Upper lobe of left lung (tissue), 6 donors: ENCODE measurements around the gene GRK5. TPM values are rescaled to one million over a fixed set of nuclear protein-coding genes. Genes with fewer than 3 reads are reported as not detected.

Source experiments
- ATAC-seq, 2 donors: fragments of 200-7000 bp; cut with Tn5 transposase; one replicate each; pipeline ENCODE4 v1.9.1; 2022; ENCODE audit warnings: mild to moderate bottlenecking in 2 of 2, moderate library complexity in 2 of 2; ENCODE audit not compliant: low FRiP score in 2 of 2
- DNase-seq, 2 donors: peaks; one replicate each; pipeline ENCODE4 v3.0.0-alpha.2; 2019 to 2020
- H3K27ac ChIP-seq, 4 donors: fragments of 200-600 bp; sonication (generic); one replicate each; pipeline ENCODE4 v1.5.1; 2016 to 2019
- H3K27me3 ChIP-seq, 4 donors: fragments of 200-600 bp; sonication (generic); one replicate each; pipeline ENCODE4 v1.5.1; 2017 to 2019
- H3K36me3 ChIP-seq, 4 donors: fragments of 200-600 bp; sonication (generic); one replicate each; pipeline ENCODE4 v1.5.1; 2016 to 2019
- H3K4me1 ChIP-seq, 4 donors: fragments of 200-600 bp; sonication (generic); one replicate each; pipeline ENCODE4 v1.5.1; 2018 to 2019
- H3K4me3 ChIP-seq, 4 donors: fragments of 200-600 bp; sonication (generic); one replicate each; pipeline ENCODE4 v1.5.1; 2017 to 2019; ENCODE audit warnings: mild to moderate bottlenecking in 2 of 4, moderate library complexity in 1 of 4
- H3K9me3 ChIP-seq, 4 donors: fragments of 200-600 bp; sonication (generic); one replicate each; pipeline ENCODE4 v1.5.1; 2018 to 2019
- EP300 ChIP-seq, 4 donors: sonication (generic); formaldehyde crosslinking; IDR thresholded peaks; one replicate each; pipeline ENCODE4 v1.5.1; 2017; ENCODE audit warnings: antibody characterized with exemption in 4 of 4, control low read depth in 2 of 4
- POLR2A ChIP-seq, 4 donors: fragments of 450-650 bp; IDR thresholded peaks; one replicate each; pipeline ENCODE4 v1.5.1; 2016 to 2017; ENCODE audit warnings: antibody characterized with exemption in 4 of 4, mild to moderate bottlenecking in 2 of 4
- POLR2AphosphoS5 ChIP-seq, 2 donors: sonication (generic); formaldehyde crosslinking; IDR thresholded peaks; one replicate each; pipeline ENCODE4 v1.5.1; 2017; ENCODE audit warnings: antibody characterized with exemption in 2 of 2
- WGBS, 2 donors: methylation state at CpG; one replicate each; pipeline ENCODE4 v1.1.5; 2017 to 2018; 5-methylcytosine and 5-hydroxymethylcytosine counted together
- total RNA-seq, 6 donors: library from RNA; depleted of rRNA in 4 of 6; stranded (reverse); fragments of >200 nt in 4 of 6; gene quantifications; one replicate each; pipeline versions ENCODE4 v1.1.0 to v1.2.1, GENCODE V29; 2016 to 2021
- TF ChIP-seq, protein P1 (sequence below), 6 experiments: fragments of 450-650 bp in 4 of 6; fragments of 200-600 bp in 2 of 6; sonication (generic) in 2 of 6; IDR thresholded peaks; one replicate each; pipeline ENCODE4 v1.5.1; 2016 to 2019; ENCODE audit warnings: antibody characterized with exemption in 6 of 6
- donor health status: DM: no; HTN: no; CAD: no; lungs with moderate emphysema.
- donor health status: DM: no; HTN: yes; CAD: no; lungs with severe emphysema.

GRK5 gene
- total RNA-seq, 6 donors from 2014 or later: 38.6 to 80.9 (median 61.1) TPM

GRCh38 chr10:119419931-119420330 is 212.6 kb downstream of the GRK5 start:
- WGBS, 2 donors: 95 to 100% methylated on average over 2 of the region's 2 CpGs
- Histone ChIP-seq H3K36me3 (peaks cover 0 to 44% (median 10%) of the 10 kb centered on the region in 4 donors), H3K9me3 (no peaks in the 10 kb centered on the region), H3K4me1 (peaks cover 5 to 30% (median 14%) of the 10 kb centered on the region in 4 donors), H3K27ac (peak overlapping the region in 1 of 4 donors; percentile 52), H3K4me3 (no peak overlapping the region), H3K27me3 (no peaks in the 10 kb centered on the region)
- no peak for DNase-seq
- no peak for ATAC-seq
- no peak for TF ChIP-seq POLR2A (IDR thresholded peaks at IDR 0.05)
- TF ChIP-seq EP300 (IDR thresholded peaks at IDR 0.05): no peak
- TF ChIP-seq POLR2AphosphoS5 (IDR thresholded peaks at IDR 0.05): no peak
- TF ChIP-seq, protein P1, sequence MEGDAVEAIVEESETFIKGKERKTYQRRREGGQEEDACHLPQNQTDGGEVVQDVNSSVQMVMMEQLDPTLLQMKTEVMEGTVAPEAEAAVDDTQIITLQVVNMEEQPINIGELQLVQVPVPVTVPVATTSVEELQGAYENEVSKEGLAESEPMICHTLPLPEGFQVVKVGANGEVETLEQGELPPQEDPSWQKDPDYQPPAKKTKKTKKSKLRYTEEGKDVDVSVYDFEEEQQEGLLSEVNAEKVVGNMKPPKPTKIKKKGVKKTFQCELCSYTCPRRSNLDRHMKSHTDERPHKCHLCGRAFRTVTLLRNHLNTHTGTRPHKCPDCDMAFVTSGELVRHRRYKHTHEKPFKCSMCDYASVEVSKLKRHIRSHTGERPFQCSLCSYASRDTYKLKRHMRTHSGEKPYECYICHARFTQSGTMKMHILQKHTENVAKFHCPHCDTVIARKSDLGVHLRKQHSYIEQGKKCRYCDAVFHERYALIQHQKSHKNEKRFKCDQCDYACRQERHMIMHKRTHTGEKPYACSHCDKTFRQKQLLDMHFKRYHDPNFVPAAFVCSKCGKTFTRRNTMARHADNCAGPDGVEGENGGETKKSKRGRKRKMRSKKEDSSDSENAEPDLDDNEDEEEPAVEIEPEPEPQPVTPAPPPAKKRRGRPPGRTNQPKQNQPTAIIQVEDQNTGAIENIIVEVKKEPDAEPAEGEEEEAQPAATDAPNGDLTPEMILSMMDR (IDR thresholded peaks at IDR 0.05): no peak

DNA sequence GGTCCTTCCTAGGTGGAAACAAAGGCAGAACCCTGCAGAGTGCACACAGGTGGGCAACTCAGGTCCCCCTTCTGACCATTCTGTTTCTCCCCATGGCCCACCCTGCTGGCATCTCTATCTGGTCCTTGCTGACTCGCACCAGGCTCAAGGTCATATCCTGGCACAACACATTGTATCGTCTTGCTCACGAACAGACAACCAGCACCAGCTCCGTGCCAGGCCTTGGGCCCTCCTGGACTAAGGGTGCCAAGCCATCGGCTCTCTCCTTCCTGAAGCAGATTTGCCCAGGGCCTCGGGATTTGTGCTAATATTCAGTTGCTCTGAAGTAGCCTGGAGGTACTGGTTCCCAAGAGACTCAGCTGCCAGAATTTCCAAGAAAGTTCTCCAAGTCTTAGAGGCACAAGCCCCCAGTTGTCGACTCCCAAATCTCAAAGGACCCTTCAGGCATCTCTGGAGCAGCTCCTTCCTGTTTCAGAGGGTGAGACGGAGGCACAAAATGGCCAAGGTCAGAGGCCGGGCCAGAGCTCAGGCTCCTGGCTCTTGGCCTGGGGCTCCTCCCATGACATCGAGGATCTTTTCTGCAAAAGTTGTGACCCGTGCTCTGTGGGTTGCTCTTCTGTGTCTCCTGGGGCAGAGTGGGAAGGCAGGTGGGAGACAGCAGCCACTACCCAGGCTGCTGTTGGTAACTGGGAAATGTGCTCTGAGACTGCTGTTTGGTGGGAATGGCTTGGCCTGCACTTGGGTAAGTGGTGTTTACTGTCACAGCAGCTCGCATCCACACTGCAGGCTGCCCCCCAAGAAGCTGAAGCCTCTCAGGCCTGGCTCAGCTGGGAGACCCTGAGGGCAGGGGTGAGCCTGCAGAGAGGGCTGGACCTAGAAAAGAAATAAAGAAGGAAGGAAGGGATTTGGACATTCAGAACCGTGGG is 213.8 kb downstream of the GRK5 start:
- TF ChIP-seq, protein P1 (IDR thresholded peaks at IDR 0.05): no peak
- TF ChIP-seq POLR2A (IDR thresholded peaks at IDR 0.05) (no peak), POLR2AphosphoS5 (IDR thresholded peaks at IDR 0.05) (no peak), EP300 (IDR thresholded peaks at IDR 0.05) (no peak)
- H3K4me3 ChIP-seq: no peak overlapping the region
- WGBS, 2 donors: 69 to 76% methylated on average over 6 to 13 of the region's 13 CpGs
- H3K36me3 ChIP-seq: peaks cover 0 to 57% (median 19%) of the 10 kb centered on the region in 4 donors
- no peaks in the 10 kb centered on the region for H3K9me3 ChIP-seq
- ATAC-seq (no peak), DNase-seq (no peak)
- peak overlapping the region in 3 of 4 donors; percentile 39 to 62 (median 61) for H3K27ac ChIP-seq
- peaks cover 5 to 23% (median 12%) of the 10 kb centered on the region in 4 donors for H3K4me1 ChIP-seq
- no peaks in the 10 kb centered on the region for H3K27me3 ChIP-seq

DNA sequence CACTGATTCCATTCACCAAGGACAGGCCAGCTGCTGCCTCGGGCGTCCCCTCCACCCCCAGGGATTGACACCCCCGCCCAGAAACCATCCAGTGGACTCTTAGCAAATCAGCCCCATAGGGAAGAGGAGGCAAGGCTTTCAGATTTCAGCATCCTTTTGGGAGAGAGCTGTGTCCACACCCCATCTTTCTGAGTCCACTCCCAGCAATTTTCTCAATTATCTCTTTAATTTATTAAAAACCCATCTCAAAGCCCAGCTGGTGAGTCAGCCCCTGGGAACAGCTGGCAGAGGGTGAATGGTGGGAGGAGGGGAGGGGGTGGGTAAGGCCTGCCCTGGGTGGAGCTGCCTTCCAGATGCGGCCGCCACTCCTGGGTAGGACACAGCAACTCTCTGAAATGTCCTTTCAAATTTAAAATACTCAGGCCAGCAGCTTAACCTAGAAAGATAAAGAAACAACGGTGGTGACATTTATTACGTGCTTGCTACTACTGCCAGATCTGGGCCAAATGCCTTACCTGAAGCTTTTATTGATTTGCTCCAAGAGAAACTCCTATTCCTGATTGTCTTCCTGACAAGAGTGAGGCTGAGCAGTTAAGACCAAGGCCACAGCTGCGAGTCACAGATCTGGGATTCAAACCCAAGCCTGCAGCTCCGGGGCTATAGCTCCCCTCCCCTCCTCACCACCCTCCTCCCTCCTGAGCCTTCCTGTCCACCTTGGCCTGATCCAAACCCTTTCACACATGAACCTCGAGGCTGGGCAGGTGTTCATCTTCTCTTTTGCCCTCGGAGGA is 214.7 kb downstream of the GRK5 start:
- peak overlapping the region in 3 of 4 donors; percentile 39 to 62 (median 61) for H3K27ac ChIP-seq
- H3K27me3 ChIP-seq: no peaks in the 10 kb centered on the region
- ATAC-seq (peak in 1 of 2 donors; percentile 25), DNase-seq (no peak)
- H3K4me1 ChIP-seq: peaks cover under 1 to 16% (median 9%) of the 10 kb centered on the region in 4 donors
- peaks cover 0 to 66% (median 26%) of the 10 kb centered on the region in 4 donors for H3K36me3 ChIP-seq
- no peaks in the 10 kb centered on the region for H3K9me3 ChIP-seq
- no peak overlapping the region for H3K4me3 ChIP-seq
- 81% methylated on average over 11 of the region's 11 CpGs for WGBS, 2 donors
- TF ChIP-seq EP300 (IDR thresholded peaks at IDR 0.05) (no peak), POLR2A (IDR thresholded peaks at IDR 0.05) (no peak), POLR2AphosphoS5 (IDR thresholded peaks at IDR 0.05) (no peak)
- TF ChIP-seq, protein P1 (IDR thresholded peaks at IDR 0.05): no peak

GRCh38 chr10:119422682-119423509 is 215.5 kb downstream of the GRK5 start:
- DNase-seq (no peak), ATAC-seq (no peak)
- Histone ChIP-seq H3K9me3 (no peaks in the 10 kb centered on the region), H3K4me3 (no peak overlapping the region), H3K27ac (peak overlapping the region in 3 of 4 donors; percentile 39 to 61 (median 39)), H3K36me3 (peaks cover 0 to 72% (median 33%) of the 10 kb centered on the region in 4 donors), H3K27me3 (no peaks in the 10 kb centered on the region), H3K4me1 (peaks cover 0 to 14% (median 8%) of the 10 kb centered on the region in 4 donors)
- WGBS, 2 donors: 77 to 85% methylated on average over 12 of the region's 12 CpGs
- no peak for TF ChIP-seq EP300 (IDR thresholded peaks at IDR 0.05)
- TF ChIP-seq, protein P1 (IDR thresholded peaks at IDR 0.05): no peak
- no peak for TF ChIP-seq POLR2A (IDR thresholded peaks at IDR 0.05)
- TF ChIP-seq POLR2AphosphoS5 (IDR thresholded peaks at IDR 0.05): no peak
